CD4-positive, alpha-beta T cell treated with Interleukin-17A for 1 hour (primary cell): ENCODE measurements around the gene ADAMTSL3.
"Not testable (repeated sequence)": the region's sequence is repeated elsewhere in the genome, so short reads cannot be mapped to it uniquely, and the experiment has no call there.

Experiments used
- DNase-seq: peaks from one replicate; pipeline ENCODE4 v3.0.0-alpha.2; 2020

The ADAMTSL3 gene

DNA sequence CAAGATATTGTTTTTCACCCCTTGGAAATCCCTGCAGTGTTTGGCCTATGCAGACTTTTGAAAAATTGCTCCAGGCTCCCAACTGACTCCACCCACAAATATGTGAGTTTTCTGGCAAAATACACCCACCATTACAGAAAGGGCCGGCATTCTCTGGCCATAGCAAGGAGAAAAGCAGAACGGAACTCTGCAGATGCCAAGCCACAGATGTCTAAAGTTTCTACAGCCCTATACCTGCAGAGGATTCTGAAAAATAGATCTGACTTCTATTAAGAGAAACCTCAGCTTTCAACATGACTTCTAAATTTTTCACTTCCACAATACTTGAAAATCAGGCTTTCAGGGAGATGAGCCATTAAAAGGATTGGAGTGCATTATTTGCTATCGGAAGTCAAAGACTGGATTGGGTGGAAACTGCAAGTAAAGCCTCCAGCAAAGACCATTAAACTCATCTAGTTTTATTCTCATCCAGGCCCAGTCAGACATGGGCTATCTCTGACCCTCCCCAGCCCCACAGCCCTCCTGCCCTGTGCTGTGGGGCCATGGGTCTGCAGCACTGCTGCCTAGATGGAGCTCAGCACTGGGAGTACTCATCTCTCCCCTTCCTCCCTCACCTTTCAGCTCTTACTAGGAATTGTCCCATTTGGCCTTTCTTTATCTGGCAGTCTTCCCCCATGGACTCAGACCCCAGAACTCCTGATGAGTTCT lies 338.6 kb downstream of the ADAMTSL3 start:
- no peak for DNase-seq

DNA sequence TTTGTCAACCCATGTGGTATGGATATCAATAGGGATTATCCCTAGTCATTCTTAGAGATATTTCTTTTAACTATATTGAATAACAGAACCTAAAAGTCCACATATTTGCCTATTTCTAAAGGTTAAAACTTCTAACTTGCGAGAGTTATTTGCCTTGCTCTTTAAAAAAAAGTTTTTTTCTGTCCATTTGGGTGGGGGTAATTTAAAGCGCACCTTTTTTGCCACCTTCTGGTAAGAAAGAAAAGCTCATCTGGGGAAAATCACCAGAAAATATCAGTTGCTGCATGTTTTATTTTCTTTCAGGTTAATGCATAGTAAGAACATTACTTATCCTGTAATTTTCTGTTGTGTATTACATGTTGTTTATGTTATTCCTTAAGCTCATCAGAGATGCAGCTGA lies 339.7 kb downstream of the ADAMTSL3 start:
- no peak for DNase-seq

GRCh38 chr15:83998486-83998885 lies 344.6 kb downstream of the ADAMTSL3 start:
- no peak for DNase-seq

- no peak for DNase-seq
Observed at GRCh38 chr15:83999396-84000135, 345.6 kb downstream of the ADAMTSL3 start.

DNA sequence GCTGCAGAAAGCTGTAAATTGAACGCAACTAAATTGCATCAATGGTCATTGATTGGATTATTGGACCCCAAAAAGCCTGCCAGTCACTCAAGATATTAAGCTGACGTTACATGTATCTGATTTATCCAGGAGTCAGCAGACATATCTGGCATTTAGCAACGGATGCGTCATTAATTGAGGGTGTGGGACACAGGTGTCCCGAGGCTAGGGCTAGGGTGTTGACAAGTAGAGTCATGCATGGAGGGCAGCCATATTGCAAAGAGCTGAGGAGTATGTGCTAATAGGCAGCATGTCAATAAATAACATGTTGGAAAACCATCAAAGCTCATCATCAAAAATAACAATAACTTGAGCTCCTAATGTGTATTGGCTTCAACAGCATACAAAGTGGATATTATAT lies 347.1 kb downstream of the ADAMTSL3 start:
- DNase-seq: no peak

DNA sequence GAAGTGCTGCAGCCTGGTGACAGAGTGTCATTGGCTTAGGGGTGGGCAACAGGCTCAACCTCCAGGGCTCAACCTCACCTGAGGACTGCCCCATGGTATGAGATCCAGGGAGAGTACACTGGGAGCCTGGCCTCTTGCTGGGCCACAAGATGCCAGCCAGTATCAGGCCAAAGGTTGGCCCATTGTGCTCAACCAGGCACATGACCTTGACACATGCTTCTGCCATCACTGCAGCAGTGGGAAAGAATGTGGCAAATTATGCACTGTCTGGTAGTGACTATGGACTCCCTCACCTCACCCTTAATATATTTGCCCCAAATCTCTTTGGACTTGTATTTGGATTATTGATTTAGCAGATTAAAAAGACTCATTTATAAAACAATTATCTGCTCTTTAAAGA lies 347.7 kb downstream of the ADAMTSL3 start:
- no peak for DNase-seq

GRCh38 chr15:84003791-84004503 lies 350.0 kb downstream of the ADAMTSL3 start:
- DNase-seq: no peak

DNA sequence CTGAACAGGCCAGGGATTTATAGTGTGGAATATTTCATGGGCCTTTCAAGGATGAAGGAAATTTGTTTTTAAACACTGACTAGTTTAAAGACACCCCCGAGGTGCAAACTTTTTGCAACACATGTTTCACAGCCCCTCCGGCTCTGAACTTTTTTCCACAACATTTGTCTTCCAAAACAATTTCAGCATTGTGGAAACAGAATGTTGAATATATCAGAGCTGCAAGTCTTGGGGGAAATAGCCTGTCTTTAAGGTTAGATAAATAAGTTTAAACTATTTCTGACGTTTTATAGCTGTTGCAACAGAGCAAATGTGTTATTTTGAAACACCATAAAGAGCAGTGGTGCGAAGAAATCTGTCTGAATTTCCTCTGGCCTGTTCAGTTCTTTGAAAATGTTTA lies 352.5 kb downstream of the ADAMTSL3 start:
- no peak for DNase-seq

GRCh38 chr15:84009616-84010015 lies 355.7 kb downstream of the ADAMTSL3 start:
- DNase-seq: no peak

GRCh38 chr15:84010246-84010645 lies 356.3 kb downstream of the ADAMTSL3 start:
- DNase-seq: no peak

DNA sequence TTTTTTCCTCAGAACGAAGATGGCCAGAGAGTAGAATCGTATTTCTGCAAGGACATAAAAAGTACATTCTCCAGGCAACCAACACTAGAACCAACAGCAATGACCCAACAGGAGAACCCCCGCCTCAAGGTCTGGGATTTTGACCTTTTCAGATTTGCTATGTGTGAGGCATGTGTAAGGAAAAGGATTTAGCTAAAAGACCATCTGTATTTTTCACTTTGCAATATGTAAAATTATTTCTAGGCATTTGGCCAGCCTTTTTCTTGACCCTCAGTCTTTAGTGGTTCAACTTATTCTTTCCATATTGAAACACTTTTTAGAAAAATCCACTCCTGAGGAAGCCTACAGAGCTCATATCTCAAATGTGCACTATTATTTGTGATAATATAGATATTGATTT lies 362.4 kb downstream of the ADAMTSL3 start:
- no peak for DNase-seq

DNA sequence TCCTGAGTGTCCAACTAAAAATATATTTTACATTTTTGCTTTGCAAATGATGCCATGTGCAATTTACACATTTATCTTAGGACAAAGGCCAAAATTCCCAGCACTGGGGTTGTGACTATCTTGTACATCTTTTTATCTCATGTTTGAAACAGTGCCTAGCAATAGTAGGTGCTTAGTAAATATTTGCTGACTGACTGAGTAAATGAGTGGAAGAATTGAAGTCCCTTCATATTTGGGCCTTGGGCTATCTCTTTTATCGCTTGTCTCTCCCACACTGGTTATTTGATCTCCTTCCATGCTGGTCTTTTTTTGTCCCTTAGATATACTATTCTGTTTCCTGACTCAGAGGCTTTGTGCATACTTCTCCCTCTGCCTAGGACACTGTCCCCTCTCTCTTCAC lies 368.6 kb downstream of the ADAMTSL3 start:
- no peak for DNase-seq

DNA sequence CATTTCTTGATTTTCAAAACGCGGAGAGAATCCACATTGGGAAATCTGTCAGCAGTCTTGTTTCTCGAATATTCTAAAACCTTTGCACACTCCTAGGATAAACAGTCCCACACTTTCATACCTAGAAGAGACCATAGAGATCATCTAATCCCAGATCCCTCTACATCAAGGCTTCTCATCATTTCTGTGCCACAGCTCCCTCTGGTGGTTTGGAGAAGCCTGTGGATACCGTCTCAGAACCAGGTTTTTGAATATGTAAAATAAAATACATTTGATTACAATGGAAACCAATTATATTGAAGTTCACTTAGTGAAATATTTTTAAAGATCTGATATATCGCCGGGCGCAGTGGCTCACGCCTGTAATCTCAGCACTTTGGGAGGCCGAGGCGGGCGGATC lies 369.7 kb downstream of the ADAMTSL3 start:
- no peak for DNase-seq

DNA sequence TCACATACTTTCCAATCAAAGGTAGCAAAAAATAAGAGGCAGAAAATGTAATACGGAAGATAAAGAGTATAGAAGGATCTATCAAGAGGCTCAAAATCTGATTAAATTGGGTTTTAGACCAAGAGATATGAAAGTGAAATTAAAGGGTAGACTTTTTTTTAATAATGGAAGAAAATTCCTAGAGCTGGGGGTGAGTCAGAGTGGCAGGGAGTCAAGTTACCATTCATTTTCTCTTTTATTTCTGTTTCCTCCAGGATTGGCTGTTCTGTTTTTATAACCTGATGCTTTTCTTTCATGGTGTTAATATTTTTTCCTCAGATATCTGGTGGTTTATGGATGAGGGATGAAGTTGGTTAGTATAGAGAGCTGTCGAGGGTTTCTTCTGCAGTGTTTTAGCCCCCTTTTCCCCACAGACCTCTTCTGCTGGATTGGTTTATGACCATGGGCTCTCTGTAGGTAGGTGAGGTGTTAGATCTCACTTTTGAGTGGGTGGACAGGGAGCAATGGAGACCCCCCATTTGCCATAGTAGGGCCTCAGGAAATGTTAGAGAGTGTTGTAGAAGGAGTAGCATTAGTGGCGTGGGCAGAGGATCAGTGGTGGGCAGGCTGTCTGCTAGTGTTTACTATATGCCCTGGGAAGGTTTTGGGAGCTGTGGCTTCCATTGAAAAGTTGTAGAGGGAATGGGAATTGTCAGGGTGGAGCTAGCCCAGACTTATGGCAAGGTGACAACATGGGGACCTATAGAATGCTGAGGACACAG lies 380.1 kb downstream of the ADAMTSL3 start:
- DNase-seq: no peak

GRCh38 chr15:84034578-84035398 lies 380.9 kb downstream of the ADAMTSL3 start:
- DNase-seq: no peak

- DNase-seq: no peak
Observed at GRCh38 chr15:84035399-84035766, 381.5 kb downstream of the ADAMTSL3 start.

DNA sequence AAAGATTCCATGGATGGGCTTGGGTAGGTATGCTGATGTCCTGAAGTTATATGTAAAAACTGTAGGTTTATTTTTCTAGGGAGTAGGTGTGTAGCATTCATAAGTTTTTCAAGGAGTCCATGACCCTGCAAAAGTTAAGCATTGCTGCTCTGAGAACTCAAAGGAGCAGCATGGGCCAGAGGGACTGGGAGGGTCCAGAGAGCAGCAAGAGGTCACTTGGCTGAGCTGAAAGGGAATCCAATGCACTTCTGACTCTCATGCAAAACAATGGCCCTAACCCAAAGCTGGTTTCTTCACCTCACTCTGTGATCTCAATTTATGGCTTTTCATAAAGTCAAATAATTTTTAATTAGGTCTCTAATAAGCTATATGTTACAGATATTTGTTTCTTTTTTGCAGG lies 383.4 kb downstream of the ADAMTSL3 start:
- DNase-seq: no peak

GRCh38 chr15:84042434-84043056 lies 388.6 kb downstream of the ADAMTSL3 start:
- not testable (repeated sequence) for DNase-seq

DNA sequence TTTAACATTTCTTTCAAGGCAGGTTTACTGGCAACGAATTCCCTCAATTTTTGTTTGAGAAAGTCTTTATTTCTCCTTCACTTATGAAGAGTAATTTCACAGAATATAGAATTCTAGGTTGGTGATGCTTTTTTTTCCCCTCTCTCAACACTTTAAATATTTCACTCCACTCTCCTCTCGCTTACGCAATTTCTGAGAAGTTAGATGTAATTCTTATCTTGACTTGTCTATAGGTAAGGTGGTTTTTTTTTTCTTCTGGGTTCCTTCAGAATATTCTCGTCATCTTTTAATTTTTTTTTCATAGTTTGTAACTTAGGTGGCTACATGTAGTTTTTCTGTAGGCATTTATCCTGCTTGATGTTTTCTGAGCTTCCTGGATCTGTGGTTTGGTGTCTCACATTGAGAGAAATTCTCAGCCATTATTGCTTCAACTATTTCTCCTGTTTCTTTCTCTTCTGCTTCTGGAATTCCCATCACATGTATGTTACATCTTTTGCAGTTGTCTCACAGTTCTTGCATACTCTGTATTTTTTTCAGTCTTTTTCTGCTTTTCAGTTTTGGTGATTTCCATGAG lies 392.2 kb downstream of the ADAMTSL3 start:
- DNase-seq: no peak

- not testable (repeated sequence) for DNase-seq
Observed at GRCh38 chr15:84049480-84049879, 395.6 kb downstream of the ADAMTSL3 start.

DNA sequence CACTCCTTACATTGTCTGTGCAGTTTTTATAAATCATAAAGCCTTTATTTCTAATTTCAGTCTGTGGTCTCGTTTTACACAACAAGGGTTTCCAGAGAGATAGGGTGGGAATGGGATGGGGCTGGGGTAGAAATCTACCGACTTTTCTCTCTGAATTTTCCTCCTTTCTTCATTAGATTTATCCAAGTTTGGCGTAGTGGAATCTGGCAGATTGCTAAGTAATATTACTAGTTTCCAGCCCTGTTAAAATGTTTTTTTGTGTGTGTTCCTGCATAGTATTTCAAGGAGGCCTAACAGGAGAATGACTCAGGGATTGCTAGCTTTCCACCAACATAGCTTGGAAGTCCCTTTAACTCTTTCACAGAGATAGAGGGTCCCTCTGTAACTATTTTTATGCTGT lies 396.2 kb downstream of the ADAMTSL3 start:
- DNase-seq: no peak
